ENCODE results near the gene EEF1AKMT4.

The EEF1AKMT4 gene

DNA sequence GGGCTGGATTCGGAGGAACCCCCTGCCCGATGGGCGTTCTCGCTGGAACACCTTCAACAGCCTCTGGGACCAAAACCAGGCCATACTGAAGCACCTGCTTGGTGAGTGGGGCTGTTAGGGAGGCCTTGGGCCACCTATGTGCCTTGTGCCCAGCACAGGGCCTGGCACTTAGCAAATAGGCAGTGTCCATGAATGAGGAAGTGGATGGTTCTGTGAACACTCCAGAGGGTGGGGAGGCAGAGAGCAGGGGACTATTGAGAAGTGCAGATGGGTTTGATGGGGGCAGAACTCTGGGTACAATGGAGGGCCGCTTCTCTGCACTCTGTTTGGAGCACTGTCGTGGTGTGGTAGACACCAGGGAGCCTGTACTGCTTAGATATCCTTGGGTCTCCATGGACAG, 27.9 kb downstream of the EEF1AKMT4 start:
- Histone ChIP-seq H3K9me3 (ENCODE audit: insufficient read depth, low read length, severe bottlenecking) (no peaks in the 10 kb centered on the region), H3K27me3 (ENCODE audit: insufficient read depth, low read length, poor library complexity) (no peaks in the 10 kb centered on the region), H2AFZ (ENCODE audit: low read depth, low read length) (no peak overlapping the region), H3K79me2 (ENCODE audit: insufficient read depth, low read length) (no peaks in the 10 kb centered on the region), H3K4me1 (ENCODE audit: insufficient read depth, low read length) (no peaks in the 10 kb centered on the region), H3K36me3 (ENCODE audit: insufficient read depth, low read length) (no peaks in the 10 kb centered on the region), H3K4me2 (ENCODE audit: insufficient read depth, low read length) (no peak overlapping the region), H3K4me3 (ENCODE audit: low read depth in 1 of 2, low read length in 2 of 2) (no peak overlapping the region), H4K20me1 (ENCODE audit: insufficient read depth, low read length) (no peaks in the 10 kb centered on the region), H3K9ac (ENCODE audit: low read depth, low read length) (no peak overlapping the region), H3K27ac (ENCODE audit: low read length) (no peak overlapping the region)
- TF ChIP-seq EZH2 (IDR thresholded peaks at IDR 0.05; ENCODE audit: borderline replicate concordance, low read depth, low read length, severe bottlenecking) (no peak), CTCF (IDR thresholded peaks at IDR 0.05; ENCODE audit: borderline replicate concordance, extremely low read depth, low read length, poor library complexity, severe bottlenecking) (no peak)
- DNase-seq (no peak), ATAC-seq (ENCODE audit: insufficient read depth, low read depth) (no peak)

DNA sequence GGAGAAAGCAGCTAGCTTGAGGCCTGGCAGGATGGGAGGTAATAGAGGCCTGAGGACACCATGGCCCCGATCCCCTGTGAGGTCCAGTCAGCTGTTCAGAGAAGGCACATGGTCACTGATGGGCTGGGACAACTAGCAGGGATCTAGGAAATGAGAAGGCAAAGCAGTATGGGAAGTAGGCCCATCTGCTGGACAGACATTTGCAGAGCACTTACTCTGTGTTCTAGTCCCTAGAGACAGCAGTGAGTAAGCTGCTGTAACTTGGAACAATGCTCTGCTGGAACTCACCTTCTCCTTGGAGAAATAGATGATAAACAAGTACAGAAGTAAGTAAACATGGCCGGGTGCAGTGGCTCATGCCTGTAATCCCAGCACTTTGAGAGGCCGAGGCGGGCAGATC, 33.5 kb downstream of the EEF1AKMT4 start:
- no peak for ATAC-seq (ENCODE audit: insufficient read depth, low read depth)
- no peak for DNase-seq
- TF ChIP-seq EZH2 (IDR thresholded peaks at IDR 0.05; ENCODE audit: borderline replicate concordance, low read depth, low read length, severe bottlenecking) (no peak), CTCF (IDR thresholded peaks at IDR 0.05; ENCODE audit: borderline replicate concordance, extremely low read depth, low read length, poor library complexity, severe bottlenecking) (no peak)

DNA sequence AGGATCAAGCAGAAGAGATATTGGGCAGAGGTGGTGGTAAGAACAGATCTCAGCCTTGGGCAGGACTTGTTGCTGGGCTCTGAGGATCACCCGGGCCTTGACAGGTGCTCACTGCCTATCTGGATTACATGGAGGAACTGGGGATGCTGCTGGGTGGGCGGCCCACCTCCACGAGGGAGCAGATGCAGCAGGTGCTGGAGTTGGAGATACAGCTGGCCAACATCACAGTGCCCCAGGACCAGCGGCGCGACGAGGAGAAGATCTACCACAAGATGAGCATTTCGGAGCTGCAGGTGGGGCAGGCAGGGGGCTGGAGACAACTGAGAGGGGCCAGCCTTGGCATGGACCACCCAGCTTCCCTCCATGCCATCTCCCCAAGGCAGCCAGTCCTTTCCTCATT, 34.2 kb downstream of the EEF1AKMT4 start:
- Histone ChIP-seq H2AFZ (ENCODE audit: low read depth, low read length) (no peak overlapping the region), H3K9ac (ENCODE audit: low read depth, low read length) (no peak overlapping the region), H3K79me2 (ENCODE audit: insufficient read depth, low read length) (no peaks in the 10 kb centered on the region), H3K27ac (ENCODE audit: low read length) (no peak overlapping the region), H3K27me3 (ENCODE audit: insufficient read depth, low read length, poor library complexity) (no peaks in the 10 kb centered on the region), H4K20me1 (ENCODE audit: insufficient read depth, low read length) (no peaks in the 10 kb centered on the region), H3K4me1 (ENCODE audit: insufficient read depth, low read length) (no peaks in the 10 kb centered on the region), H3K9me3 (ENCODE audit: insufficient read depth, low read length, severe bottlenecking) (no peaks in the 10 kb centered on the region), H3K4me2 (ENCODE audit: insufficient read depth, low read length) (no peak overlapping the region), H3K4me3 (ENCODE audit: low read depth in 1 of 2, low read length in 2 of 2) (no peak overlapping the region), H3K36me3 (ENCODE audit: insufficient read depth, low read length) (no peaks in the 10 kb centered on the region)
- DNase-seq: no peak
- TF ChIP-seq EZH2 (IDR thresholded peaks at IDR 0.05; ENCODE audit: borderline replicate concordance, low read depth, low read length, severe bottlenecking): no peak
- no peak for TF ChIP-seq CTCF (IDR thresholded peaks at IDR 0.05; ENCODE audit: borderline replicate concordance, extremely low read depth, low read length, poor library complexity, severe bottlenecking)
- no peak for ATAC-seq (ENCODE audit: insufficient read depth, low read depth)

More for the DNA sequence above, 33.5 kb downstream of the EEF1AKMT4 start:
- Histone ChIP-seq H3K27me3 (ENCODE audit: insufficient read depth, low read length, poor library complexity) (no peaks in the 10 kb centered on the region), H2AFZ (ENCODE audit: low read depth, low read length) (no peak overlapping the region), H3K36me3 (ENCODE audit: insufficient read depth, low read length) (no peaks in the 10 kb centered on the region), H3K4me3 (ENCODE audit: low read depth in 1 of 2, low read length in 2 of 2) (no peak overlapping the region), H3K9me3 (ENCODE audit: insufficient read depth, low read length, severe bottlenecking) (no peaks in the 10 kb centered on the region), H3K79me2 (ENCODE audit: insufficient read depth, low read length) (no peaks in the 10 kb centered on the region), H3K9ac (ENCODE audit: low read depth, low read length) (no peak overlapping the region), H3K27ac (ENCODE audit: low read length) (no peak overlapping the region), H4K20me1 (ENCODE audit: insufficient read depth, low read length) (no peaks in the 10 kb centered on the region), H3K4me2 (ENCODE audit: insufficient read depth, low read length) (no peak overlapping the region), H3K4me1 (ENCODE audit: insufficient read depth, low read length) (no peaks in the 10 kb centered on the region)

GRCh38 chr3:184284696-184285095, 35.2 kb downstream of the EEF1AKMT4 start:
- peak; percentile 44; the same call in 1 of the 3 replicates for ATAC-seq (ENCODE audit: insufficient read depth, low read depth)

More at GRCh38 chr3:184284696-184285095, 35.2 kb downstream of the EEF1AKMT4 start:
- H3K27me3 ChIP-seq (ENCODE audit: insufficient read depth, low read length, poor library complexity): no peaks in the 10 kb centered on the region
- no peak overlapping the region for H3K4me2 ChIP-seq (ENCODE audit: insufficient read depth, low read length)
- H3K9me3 ChIP-seq (ENCODE audit: insufficient read depth, low read length, severe bottlenecking): no peaks in the 10 kb centered on the region
- TF ChIP-seq CTCF (IDR thresholded peaks at IDR 0.05; ENCODE audit: borderline replicate concordance, extremely low read depth, low read length, poor library complexity, severe bottlenecking) (peak; percentile 48), EZH2 (IDR thresholded peaks at IDR 0.05; ENCODE audit: borderline replicate concordance, low read depth, low read length, severe bottlenecking) (no peak)
- H3K4me1 ChIP-seq (ENCODE audit: insufficient read depth, low read length): no peaks in the 10 kb centered on the region
- no peak overlapping the region for H2AFZ ChIP-seq (ENCODE audit: low read depth, low read length)
- no peak overlapping the region for H3K4me3 ChIP-seq (ENCODE audit: low read depth in 1 of 2, low read length in 2 of 2)
- H3K36me3 ChIP-seq (ENCODE audit: insufficient read depth, low read length): no peaks in the 10 kb centered on the region
- no peak overlapping the region for H3K27ac ChIP-seq (ENCODE audit: low read length)
- peak; percentile 38 for DNase-seq
- H3K79me2 ChIP-seq (ENCODE audit: insufficient read depth, low read length): no peaks in the 10 kb centered on the region
- H4K20me1 ChIP-seq (ENCODE audit: insufficient read depth, low read length): no peaks in the 10 kb centered on the region
- no peak overlapping the region for H3K9ac ChIP-seq (ENCODE audit: low read depth, low read length)
